A673 (cell line): Measurements from ENCODE around the gene CALCR.

ENCODE experiments used
- EZH2 ChIP-seq: fragments of 200-600 bp; sonication (generic); IDR thresholded peaks from 2 replicates; pipeline ENCODE4 v1.6.1; 2017; ENCODE audit warnings: borderline replicate concordance, low read depth, mild to moderate bottlenecking, mixed read lengths, antibody characterized with exemption, low read length; ENCODE audit not compliant: poor library complexity, severe bottlenecking
- TF ChIP-seq, protein P1 (sequence below): fragments of 300-800, 200-600 bp; sonication (generic); conservative IDR thresholded peaks from 2 replicates; pipeline ENCODE4 v1.5.1; 2017; ENCODE audit warnings: low read depth, mild to moderate bottlenecking, antibody characterized with exemption, low read length, moderate library complexity, mixed read lengths

DNA sequence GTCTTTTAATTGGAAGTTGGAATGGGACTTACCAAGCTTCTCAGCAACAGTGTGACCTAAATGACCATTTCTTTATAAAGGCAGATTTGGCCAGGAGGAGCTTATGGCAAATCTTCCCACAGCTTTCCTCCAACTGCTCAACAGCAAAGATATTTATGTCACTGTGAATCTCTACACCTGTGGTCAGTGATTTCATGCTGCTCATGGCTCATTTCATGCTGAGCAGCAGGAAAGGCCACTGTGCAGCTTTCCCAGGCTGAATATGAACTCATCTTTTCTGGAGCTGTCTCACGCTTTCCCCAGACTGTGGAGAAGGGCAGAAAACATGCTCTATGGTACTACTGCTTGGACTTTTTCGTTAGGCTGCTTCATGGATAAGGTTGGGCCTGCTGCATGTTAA lies 29.8 kb downstream of the CALCR start:
- TF ChIP-seq, protein P1, sequence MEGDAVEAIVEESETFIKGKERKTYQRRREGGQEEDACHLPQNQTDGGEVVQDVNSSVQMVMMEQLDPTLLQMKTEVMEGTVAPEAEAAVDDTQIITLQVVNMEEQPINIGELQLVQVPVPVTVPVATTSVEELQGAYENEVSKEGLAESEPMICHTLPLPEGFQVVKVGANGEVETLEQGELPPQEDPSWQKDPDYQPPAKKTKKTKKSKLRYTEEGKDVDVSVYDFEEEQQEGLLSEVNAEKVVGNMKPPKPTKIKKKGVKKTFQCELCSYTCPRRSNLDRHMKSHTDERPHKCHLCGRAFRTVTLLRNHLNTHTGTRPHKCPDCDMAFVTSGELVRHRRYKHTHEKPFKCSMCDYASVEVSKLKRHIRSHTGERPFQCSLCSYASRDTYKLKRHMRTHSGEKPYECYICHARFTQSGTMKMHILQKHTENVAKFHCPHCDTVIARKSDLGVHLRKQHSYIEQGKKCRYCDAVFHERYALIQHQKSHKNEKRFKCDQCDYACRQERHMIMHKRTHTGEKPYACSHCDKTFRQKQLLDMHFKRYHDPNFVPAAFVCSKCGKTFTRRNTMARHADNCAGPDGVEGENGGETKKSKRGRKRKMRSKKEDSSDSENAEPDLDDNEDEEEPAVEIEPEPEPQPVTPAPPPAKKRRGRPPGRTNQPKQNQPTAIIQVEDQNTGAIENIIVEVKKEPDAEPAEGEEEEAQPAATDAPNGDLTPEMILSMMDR = no peak
- TF ChIP-seq EZH2 = no peak
